Midbrain (tissue), 1 donor: ENCODE results near the gene CACNA1G.

Experiments
- DNase-seq: peaks from one replicate; lab custom pipeline; 2025; lab: John Stamatoyannopoulos, UW

CACNA1G gene

GRCh38 chr17:50568659-50569058 is 8.1 kb downstream of the CACNA1G start:
- no peak for DNase-seq

GRCh38 chr17:50569592-50569991 is 9.1 kb downstream of the CACNA1G start:
- DNase-seq = no peak

- no peak for DNase-seq
Observed at GRCh38 chr17:50570032-50570431, 9.5 kb downstream of the CACNA1G start.

DNA sequence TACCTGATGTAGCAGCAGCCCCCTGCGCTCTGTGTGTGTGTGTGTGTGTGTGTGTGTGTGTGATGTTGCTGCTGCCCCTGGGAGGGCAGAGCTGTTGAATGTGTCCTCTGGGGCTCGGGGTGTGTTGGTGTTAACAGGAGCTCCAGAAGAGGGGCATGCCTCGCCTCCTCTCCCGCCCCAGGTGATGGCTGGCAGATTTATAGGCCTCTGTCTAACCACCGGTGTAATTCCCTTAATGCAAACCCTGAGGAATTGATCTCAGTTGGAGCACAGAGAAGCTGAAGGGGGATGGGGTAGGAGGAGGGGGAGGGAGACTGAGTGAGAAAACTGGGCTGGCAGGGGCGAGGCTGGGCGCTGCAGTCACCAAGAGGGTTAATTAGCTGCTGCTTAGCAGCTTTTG is 10.0 kb downstream of the CACNA1G start:
- no peak for DNase-seq

GRCh38 chr17:50571681-50572080 is 11.2 kb downstream of the CACNA1G start:
- no peak for DNase-seq

DNA sequence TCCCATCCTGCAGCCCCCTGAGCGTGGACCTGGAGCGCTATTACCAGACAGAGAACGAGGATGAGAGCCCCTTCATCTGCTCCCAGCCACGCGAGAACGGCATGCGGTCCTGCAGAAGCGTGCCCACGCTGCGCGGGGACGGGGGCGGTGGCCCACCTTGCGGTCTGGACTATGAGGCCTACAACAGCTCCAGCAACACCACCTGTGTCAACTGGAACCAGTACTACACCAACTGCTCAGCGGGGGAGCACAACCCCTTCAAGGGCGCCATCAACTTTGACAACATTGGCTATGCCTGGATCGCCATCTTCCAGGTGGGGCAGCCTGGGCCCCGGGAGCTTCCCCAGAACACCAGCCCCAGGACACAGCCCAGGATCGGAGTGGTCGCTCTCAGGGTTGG is 12.0 kb downstream of the CACNA1G start:
- no peak for DNase-seq

GRCh38 chr17:50573866-50574611 is 13.5 kb downstream of the CACNA1G start:
- DNase-seq = no peak

DNA sequence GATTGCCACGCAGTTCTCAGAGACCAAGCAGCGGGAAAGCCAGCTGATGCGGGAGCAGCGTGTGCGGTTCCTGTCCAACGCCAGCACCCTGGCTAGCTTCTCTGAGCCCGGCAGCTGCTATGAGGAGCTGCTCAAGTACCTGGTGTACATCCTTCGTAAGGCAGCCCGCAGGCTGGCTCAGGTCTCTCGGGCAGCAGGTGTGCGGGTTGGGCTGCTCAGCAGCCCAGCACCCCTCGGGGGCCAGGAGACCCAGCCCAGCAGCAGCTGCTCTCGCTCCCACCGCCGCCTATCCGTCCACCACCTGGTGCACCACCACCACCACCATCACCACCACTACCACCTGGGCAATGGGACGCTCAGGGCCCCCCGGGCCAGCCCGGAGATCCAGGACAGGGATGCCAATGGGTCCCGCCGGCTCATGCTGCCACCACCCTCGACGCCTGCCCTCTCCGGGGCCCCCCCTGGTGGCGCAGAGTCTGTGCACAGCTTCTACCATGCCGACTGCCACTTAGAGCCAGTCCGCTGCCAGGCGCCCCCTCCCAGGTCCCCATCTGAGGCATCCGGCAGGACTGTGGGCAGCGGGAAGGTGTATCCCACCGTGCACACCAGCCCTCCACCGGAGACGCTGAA is 15.2 kb downstream of the CACNA1G start:
- DNase-seq = no peak

DNA sequence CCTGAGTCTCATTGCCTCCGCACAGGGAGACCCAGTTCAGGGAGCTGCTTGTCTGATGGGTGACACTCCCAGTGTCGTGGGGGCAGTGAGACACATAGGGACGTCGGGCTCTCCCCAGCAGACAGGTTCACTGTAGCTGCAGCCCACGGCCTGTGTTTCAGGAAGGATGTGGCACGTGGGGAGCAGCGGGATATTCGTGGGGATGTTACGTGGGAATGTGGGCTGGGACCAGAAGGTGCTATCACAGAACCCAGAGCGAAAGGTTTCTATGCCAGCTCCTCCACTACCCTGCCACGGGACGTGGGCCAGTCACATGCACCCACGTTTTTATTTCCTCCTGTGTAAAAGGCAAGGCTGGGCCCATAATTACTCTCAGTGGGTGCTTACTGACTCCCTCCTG is 16.3 kb downstream of the CACNA1G start:
- DNase-seq = no peak

DNA sequence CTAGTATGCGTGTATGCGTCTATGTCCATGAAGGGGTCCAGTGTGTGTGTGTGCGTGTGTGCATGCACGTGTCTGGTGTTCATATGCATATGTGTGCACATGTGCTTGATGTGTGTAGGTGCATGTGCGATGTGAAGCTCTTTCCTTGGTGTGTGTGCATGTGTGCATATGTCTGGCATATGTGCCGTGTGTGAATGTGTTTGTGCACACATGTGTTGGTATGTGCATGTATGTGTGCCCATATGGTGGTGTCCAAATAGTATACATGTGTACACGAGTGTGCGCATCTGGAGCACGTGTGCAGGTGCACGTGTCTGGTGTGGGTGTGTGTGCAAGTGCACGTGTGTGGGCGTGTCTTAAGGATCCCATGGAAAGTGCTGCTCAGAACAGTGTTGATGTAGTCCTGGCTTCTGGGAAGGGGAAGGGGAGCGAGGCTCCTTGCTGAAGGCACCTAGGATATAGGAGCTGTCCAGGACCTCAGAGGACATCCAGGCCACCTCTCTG is 17.0 kb downstream of the CACNA1G start:
- no peak for DNase-seq

GRCh38 chr17:50578173-50578572 is 17.7 kb downstream of the CACNA1G start:
- DNase-seq = no peak

- DNase-seq = no peak
Observed at GRCh38 chr17:50579399-50579798, 18.9 kb downstream of the CACNA1G start.

DNA sequence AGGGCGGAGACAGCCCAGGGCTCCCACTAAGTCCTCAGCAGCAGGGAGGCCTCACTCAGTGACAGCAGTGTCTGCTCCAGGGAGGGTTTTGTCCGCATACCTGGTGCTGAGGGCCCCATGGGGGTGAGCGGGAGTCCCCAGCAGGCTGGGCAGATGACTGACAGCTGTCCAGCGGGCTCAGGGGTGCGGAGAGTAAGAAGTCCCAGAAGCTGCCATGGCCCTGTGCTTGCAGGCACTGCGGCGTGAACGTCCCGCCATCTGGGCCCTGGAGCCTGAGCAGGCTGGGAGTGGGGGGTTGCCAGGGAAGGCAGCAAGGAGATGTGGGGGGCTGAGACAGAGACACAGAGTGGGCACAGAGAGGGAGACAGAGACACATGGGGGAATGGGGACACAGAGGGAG is 20.1 kb downstream of the CACNA1G start:
- no peak for DNase-seq

DNA sequence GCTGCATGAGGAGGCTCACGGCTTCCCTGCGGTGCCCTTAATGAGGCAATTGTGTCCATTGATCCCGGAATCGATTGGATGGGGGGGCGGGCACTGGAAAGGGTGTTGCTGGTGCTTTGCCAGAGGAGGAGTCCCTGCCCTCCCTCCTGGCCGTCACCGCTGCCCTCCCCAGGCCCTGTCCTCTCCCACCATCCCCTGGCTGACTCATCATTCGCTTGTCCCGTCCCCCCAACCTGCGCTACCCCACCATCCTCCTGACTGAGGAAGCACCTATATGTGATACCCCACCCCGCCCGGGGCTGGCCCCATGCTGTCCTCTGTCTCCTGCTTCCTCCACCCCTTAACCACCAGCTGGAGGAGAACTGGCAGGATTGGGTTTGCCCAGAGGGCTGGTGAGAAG is 20.8 kb downstream of the CACNA1G start:
- DNase-seq = no peak

DNA sequence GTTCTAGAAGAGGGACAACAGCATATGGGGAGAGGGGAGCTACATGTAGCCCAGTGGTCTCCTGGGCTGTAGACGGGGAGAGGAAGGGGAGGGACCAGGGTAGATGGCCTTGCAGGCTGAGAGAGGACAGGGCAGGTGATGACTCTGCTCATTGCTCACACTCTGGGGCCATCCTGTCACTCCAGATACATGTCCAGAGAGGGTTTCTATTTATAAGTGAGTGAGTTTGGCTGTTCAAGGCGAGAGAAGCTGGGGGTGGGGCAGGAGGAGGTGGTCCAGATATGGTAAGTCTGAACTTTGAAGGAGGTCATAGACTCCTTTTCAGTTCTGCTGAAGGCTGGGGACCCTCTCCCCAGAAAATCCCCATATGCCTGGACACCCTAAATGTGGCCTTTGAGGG is 22.2 kb downstream of the CACNA1G start:
- no peak for DNase-seq

GRCh38 chr17:50583641-50584040 is 23.1 kb downstream of the CACNA1G start:
- no peak for DNase-seq

DNA sequence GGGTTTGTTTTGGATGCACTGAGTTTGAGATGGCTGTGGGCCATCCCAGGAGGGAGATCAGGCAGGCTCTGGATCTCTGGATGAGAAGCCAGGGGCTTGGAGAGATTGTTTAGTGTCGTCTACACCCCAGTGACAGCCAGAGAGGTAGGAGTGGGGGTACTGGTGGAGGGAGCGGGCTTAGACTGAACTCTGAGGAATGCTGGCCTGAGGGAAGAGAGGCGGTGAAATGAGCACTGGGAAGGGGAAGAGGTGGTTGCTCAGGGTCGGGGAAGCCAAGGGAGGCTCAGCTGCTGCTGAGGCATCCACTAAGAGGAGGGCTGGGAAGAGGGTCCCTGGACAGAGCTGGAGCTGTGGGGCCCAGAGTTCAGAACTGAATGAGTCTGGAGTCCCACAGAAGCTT is 23.6 kb downstream of the CACNA1G start:
- no peak for DNase-seq

- no peak for DNase-seq
Observed at GRCh38 chr17:50584749-50585148, 24.2 kb downstream of the CACNA1G start.

- DNase-seq = no peak
Observed at GRCh38 chr17:50585346-50585745, 24.8 kb downstream of the CACNA1G start.

- DNase-seq = no peak
Observed at GRCh38 chr17:50585891-50586290, 25.4 kb downstream of the CACNA1G start.

GRCh38 chr17:50586421-50587247 is 26.1 kb downstream of the CACNA1G start:
- no peak for DNase-seq

DNA sequence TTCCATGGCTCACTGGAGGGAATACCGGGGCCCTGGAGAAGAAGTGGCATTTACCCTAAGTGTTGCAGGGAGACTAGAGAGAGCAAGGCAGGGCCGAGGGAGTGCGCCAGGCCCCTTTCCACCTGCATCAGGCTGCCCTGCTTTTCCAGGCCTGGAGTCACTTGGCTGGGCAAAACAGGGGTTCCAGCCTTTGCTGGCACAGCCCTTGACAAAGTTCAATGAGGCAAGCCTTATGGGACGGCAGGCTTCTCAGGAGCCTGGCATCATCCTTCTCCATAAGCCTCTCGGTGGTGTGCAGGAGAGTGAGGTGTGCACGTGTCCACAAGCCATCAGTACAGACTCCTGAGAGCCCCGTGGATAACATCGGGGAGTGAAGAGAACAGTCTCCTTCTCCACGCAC is 27.1 kb downstream of the CACNA1G start:
- no peak for DNase-seq
